NCI-H460 (cell line): ENCODE data around the gene ANGPTL7. TPM values are rescaled to one million over a fixed set of nuclear protein-coding genes. Genes with fewer than 3 reads are reported as not detected.
"Not testable (repeated sequence)": the region's sequence is repeated elsewhere in the genome, so short reads cannot be mapped to it uniquely, and the experiment has no call there.

Experiments used
- DNase-seq: peaks from one replicate; pipeline ENCODE4 v3.0.0-alpha.2; 2016; ENCODE audit warnings: low read depth; ENCODE audit errors: extremely low read depth
- polyA plus RNA-seq: library from polyadenylated mRNA; depleted of rRNA; stranded (reverse); fragments of >200 nt; gene quantifications from 2 replicates; pipeline ENCODE4 v1.2.3, GENCODE V29; 2014; cell fraction: nucleus; rRNA removed
- total RNA-seq: library from RNA; depleted of rRNA; stranded (reverse); fragments of >200 nt; shearing (Covaris generic); gene quantifications from 2 replicates; pipeline ENCODE4 v1.2.3, GENCODE V29; 2014; rRNA removed

ANGPTL7 gene, protein sequence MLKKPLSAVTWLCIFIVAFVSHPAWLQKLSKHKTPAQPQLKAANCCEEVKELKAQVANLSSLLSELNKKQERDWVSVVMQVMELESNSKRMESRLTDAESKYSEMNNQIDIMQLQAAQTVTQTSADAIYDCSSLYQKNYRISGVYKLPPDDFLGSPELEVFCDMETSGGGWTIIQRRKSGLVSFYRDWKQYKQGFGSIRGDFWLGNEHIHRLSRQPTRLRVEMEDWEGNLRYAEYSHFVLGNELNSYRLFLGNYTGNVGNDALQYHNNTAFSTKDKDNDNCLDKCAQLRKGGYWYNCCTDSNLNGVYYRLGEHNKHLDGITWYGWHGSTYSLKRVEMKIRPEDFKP
- not detected in 2 replicates for total RNA-seq
- polyA plus RNA-seq: not detected in 2 replicates

DNA sequence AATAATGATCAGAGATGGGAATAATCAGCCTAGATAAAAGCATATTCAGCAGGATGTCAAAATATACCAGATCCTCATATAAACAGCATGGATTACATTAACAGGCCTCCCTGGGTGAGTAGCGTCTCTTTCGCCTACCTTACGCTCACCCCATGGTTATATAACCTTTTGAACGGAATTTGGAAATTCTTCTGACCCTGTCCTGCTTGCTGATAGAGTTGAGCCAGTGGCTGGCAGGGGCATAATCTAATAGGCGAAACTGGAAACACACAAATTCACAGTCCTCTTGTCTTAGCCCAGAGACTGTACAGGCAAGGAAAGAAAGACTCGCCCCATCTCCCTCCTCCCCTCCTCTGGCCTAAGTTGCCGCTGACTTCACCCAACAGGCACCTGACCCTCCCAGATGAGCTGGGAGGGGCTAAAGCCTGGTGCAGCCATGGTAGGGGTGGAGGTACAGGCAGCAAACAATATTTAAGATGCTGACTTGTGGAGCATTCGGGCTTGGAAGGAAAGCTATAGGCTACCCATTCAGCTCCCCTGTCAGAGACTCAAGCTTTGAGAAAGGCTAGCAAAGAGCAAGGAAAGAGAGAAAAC is at the start of gene ANGPTL7:
TSS of gene ANGPTL7 (plus strand) at position 498 of the 594 bp plus-strand sequence. CDS start 225 bp downstream, outside the sequence.
- no peak for DNase-seq

DNA sequence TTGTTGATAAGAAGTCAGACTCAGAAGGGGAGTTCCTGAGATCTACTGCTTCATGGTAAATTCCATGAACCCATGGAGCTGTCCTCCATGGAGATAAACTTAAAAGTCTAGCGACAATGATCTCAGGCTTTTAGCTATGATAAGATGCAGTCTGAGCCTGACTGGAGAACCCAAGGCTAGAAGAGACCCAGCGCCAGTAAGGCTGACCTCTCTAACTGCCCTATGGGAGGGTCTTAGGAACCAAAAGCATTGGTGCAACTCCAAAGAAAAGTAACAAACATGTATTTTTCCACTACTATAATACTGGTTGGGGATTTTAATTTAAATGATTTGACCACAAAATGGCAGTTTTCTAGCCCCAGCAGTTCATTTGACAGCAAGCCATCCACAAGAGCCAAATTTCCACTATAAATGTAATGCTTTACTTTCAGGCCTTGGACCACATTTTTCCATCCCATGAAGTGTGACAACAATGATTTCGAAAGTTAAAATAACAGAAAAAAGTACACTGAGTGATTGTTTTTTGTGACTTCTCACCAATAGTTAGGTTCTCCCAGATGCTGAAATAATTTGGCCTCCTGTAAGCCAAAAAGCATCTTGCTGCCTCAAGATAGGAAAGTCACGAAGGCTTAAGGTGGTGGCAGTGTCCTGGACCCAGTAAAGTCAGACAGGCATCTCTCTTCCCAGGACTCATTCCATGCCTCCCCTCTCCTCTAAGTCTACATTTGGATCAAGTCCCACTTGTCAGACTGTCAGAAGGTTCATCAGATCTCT is 46.4 kb upstream of the ANGPTL7 start:
- no peak for DNase-seq

DNA sequence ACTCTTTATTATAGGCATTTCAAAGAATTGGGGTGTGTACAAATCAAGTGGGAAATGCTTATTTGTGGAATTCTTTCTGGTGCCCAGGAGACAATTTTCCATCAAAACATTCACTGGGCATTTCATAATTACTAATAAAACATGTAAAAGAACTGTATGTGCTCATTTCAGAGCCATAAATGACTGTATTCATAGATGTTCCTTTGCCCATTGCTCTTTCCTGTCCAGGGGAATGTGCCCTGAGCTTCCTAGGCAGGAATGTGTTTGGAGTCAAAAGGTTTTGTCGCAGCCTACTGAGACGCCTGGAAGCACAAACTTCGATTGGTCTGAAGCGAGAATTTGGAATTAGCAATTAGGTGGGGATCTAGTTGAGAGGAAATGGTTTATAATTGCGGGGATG is 45.8 kb upstream of the ANGPTL7 start:
- DNase-seq: no peak

DNA sequence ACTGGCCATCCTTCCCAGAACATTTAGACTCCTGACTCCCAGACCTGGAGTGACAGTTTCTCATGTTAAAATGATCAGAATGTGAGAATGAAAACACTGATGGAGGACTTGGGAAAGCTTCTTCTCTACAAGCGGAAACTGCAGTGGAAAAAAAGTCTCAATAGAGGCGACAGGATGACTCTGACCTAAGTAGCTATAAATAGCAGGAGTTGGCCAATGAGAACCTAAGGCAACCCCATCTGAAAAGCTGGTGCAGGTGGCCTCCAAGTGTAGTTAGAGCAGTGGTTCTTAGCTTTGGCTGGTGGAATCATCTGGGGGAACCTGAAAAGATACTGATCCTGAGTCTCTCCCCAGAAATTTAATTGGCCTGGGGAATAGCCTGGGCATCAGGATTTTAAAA is 45.2 kb upstream of the ANGPTL7 start:
- DNase-seq: no peak

DNA sequence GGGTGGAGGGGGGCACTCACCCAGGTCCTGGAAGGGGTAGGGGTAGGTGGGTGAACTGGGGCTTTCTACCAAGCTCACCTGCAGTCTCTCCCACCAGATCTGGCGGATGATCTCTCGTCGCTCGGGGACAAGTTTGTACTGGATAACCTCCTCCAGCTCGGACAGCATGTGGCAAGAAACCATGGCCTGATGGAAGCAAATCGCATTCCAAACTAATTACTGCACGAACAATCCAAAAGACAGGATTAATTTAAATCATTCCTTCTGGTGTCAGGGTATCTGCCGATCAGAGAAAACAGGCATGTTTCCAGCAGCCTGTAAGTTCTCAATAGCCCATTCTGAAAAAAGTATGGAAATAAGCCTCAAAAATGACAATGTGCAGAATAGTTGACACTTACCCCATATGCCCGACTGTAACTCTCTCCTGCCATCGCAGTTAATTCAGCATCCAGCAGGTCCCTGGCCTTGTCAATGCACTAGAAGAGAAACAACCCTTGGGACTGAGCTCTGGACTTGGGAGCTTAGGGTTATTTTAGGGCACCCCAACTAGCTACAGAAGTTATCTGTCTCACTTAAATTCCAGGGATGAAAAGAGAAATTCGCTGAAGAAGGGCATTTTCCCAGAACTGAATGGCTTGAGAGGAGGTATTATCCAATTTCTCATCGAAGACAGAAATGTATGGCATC is 44.4 kb upstream of the ANGPTL7 start:
- DNase-seq: no peak

DNA sequence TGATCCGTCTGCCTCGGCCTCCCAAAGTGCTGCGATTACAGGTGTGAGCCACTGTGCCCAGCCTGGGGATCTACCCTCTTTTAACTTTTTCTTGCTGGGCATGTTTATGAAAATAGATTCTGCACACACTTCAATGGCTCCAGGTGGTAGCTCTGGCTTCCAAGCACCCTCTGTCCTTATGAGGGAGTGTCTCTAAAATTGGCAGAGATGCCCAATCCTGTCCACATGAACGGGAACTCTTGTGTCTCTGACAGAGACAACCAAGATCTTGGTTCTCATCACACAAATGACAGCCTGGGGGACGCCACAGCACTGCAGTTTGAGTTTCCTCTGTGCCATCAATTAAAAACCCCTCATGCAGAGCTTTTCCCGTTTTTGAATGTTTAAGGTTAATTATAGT is 43.4 kb upstream of the ANGPTL7 start:
- no peak for DNase-seq

DNA sequence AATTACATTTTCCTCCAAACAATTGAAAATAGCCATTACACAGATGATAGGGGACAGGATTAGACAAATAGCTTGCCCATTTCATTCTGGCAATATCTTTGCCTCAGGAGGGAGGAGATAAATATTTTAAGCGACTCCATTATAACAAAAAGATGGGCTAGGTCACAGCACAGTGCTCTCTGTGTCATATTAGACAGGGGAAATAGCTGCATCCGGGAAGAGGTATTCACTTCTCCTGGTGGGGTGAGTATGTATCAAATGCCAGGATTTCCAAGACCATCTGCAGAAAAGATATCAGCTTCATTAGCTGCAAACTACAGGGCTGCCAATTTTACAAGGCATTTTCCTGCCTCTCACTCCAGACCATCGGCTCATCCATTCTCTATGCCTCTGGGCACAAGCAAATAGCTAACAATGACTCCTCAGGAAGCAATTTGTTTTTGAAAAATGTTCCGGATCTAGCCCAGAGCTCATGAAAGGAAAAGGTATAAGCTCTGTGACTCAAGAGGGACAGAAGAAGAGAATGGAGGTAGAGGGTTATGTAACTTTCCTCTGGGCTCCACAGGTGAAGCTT is 41.9 kb upstream of the ANGPTL7 start:
- no peak for DNase-seq

DNA sequence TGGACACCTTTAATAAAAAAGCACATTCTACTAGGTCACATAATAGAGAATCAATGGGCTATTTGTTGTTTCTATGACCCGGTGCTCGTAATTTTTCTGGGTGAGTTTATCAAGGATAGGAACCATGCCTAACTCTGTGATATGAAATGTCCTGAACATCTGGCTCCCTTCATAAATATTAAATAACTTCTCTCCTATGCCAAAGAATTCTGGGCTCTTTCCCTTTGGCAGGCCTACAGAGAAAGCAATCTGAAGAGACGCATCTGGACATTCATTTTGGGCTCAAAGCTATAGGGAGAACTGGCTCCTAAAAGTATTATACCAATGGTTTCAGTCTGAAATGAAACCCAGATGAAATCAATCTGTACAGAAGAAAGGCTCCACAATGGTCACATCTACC is 38.8 kb upstream of the ANGPTL7 start:
- no peak for DNase-seq

DNA sequence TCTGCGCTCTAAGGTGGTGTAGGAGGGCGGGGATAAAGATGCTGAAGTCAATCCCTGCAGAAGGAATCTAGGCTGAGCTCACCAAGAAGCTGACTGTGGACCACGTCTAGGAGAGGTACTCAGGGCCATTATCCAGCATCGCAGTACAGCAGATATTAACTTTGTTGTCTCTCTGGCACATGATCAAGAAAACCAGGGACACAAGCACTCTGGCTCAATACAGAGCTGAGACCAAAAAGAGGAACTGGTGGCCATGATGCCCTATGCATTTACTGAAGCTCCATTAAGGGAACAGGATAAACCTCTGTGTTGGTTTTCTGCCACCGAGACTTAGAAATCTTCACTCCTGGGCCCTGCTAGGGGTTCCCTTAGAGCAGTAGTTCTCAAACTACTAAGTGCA is 38.0 kb upstream of the ANGPTL7 start:
- no peak for DNase-seq

DNA sequence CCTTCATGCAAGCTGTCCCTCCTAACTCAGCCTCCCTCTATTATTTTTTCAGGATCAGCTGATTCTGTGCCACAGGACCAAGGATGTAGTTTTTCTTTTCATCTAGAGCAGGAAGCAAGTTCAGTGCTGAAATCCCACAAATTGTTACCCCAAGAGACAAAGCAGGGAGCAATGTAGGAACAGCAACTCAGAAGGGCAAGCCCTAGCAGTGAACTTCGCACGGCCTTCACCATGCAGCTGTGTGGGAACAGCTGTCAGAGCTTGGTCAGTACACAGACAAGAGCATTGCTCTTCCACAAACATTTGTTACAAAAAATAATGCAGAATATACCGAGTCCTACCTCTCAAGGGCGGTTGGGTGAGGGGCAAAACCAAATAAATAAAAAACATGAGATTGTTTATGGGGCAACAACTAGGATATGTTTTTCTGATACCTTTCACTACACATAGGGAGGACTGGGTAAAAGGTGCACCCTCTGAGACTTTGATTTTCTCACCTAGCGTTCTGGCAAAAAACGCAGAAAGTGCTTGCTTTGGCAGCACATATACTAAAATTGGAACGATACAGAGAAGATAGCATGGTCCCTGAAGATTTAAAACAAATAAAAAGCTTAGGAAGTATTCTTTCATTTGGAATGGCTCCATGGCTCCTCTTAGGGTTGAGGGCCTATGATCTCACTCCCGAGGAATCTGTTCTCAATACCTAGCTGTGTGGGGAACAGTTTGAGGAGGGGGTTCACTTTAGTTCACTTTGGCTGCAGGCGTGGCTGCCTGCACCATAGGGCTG is 37.1 kb upstream of the ANGPTL7 start:
- no peak for DNase-seq

DNA sequence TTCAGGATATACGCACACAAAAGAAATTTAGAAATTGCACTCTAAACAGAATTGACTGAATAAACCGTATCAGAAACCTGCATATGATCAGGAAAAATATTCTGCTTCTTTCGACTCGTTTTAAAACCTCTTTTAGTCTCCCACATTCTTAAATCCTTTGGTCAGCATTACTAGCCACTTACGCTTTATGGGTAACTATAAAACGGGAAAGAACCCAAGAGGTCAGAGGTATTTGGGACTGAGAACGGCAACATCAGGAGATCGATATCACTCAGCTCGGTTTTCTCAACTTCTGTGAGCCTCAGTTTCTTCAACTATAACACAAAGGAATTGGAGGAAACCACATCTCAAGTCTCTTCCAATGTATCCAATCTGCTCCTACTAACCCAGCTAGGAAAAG is 36.4 kb upstream of the ANGPTL7 start:
- DNase-seq: no peak

DNA sequence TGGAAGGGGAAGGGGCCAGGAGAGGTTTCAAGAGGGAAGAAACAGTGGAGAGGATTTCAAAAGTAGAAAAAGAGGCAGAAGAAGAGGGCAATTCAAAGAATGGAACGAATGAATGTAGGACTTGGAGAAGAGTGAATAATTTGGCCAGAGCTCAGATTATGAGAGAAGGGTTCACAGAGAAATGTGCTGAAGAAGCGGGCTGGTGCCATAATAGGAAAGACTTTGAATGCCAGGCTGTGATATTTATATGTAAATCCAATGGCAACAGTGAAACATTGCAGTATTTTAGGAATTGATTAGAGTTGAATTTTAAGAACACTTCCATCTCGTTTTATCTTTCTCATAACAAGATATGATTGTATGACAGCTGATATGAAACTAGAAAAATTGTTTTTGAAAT is 36.0 kb upstream of the ANGPTL7 start:
- DNase-seq: no peak

DNA sequence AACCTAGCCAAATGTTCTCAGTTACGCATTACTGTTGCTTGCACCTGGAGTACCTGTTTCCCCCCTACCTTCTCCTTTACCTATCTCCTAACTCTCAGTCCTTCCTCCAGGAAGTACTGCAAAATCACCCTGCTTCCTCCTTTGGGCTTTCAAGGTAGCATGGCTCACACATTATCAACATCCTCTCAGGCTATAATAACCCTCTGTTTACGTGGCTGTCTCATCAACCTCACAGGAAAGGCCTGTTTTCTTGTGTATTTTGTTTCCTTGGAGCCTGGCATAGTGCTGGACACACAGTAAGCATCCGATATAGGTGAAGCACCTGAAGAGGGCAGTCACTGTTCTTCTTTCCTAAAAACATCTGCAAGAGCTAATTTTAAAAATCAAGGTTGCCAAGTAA is 32.7 kb upstream of the ANGPTL7 start:
- no peak for DNase-seq

DNA sequence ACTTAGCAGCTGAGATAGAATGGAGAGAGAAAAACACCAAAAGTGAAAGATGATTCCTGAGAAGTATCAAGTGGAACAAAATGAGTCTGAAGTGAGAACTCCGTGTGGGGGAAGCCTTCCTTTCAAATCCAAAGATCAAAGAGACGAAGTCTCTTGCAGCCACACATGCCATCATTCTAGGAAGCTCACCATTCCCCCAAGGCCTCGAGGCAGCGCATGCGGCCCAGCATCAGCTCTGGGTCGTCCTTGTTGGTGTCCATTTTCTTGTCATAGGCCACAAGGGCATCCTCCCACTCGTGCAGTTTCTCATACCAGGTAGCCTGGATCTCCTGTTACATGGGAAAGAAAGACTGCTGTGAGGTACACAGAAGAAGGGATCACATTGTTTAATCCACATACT is 32.2 kb upstream of the ANGPTL7 start:
- no peak for DNase-seq

DNA sequence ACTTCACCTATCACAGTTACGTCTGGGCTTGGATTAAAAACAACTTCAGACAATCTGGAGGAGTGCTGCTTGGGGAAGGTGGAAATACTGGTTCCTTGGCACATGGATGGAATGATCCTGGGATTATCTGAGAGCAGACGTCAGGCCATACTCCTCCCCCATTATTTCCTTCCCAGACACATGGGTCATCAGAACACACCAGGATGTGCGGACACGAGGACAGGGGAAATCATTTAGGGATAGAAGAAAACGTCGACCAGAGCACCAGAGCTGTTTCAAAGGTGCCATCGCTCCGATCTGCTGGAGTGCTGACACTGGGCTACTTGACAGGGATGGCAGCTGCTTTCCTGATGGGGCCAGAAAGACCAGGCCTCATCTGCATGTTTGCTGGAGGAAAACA is 31.8 kb upstream of the ANGPTL7 start:
- no peak for DNase-seq

DNA sequence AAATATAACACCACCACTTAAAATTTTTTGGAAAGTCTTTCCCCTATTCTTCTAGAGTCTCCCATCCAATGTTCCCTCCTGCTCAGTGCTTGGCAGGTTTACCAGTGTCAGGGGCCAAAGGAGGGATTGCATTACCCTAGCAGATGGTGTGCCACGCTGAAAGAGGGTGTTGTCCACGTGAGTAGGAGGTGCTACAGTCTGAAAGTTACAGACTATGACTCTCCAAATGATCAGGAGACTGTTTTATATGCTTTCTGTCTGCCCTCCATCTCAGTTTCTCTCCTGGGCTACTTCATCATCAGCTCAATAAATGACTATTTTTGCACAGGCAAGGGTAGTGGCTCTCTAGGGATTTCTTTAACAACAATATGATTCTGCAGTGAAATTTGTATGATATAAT is 31.3 kb upstream of the ANGPTL7 start:
- no peak for DNase-seq

DNA sequence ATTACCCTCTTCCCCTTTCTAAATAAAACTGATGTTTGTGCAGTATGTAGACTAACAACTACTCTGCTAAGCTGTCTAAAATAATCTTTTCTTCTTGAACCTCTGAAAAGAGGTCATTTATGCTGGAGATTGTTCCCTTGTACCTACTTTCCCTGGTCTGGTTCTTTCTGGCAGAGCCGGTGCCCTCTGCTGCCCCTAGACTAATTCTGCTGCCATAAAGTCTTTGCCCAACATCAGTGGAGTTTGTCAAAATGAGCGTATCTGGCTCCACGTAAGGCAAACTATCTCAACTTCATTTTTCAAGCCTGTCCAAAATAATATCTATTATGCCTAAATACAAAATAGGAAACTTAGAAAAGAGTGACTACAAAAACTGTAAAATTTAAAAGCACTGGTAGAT is 30.9 kb upstream of the ANGPTL7 start:
- DNase-seq: no peak

DNA sequence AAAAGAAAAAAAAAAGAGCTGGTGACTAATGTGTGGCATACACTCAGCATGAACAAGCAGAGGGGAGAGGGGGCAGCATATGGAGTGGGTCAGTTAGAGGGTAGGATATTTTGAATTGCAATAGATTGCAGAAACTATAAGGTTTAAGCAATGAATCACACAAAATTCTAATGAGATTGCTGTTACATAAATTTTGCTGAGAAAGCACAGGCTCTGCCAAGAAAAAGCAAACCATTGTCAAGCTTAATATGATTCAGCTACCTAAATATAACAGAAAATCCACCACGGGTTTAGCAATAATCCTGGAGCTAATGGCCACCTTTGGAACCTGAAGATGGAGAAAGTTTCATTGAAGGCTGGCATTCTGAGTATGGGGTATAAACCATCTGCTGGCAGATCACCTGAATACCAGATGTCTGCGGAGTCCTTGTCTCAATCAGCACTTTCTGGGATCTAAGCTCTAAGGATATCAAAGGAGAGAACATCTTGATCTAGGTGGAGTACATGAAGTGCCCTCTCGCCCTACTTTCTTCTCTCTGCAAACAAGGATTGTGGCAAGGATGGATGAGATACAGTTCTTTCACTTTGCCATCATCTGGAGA is 30.3 kb upstream of the ANGPTL7 start:
- no peak for DNase-seq

DNA sequence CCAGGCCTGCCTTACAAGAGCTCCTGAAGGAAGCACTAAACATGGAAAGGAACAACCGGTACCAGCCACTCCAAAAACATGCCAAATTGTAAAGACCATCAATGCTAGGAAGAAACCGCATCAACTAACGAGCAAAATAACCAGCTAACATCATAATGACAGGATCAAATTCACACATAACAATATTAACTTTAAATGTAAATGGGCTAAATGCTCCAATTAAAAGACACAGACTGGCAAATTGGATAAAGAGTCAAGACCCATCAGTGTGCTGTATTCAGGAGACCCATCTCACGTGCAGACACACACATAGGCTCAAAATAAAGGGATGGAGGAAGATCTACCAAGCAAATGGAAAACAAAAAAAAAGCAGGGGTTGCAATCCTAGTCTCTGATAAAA is 26.4 kb upstream of the ANGPTL7 start:
- not testable (repeated sequence) for DNase-seq

DNA sequence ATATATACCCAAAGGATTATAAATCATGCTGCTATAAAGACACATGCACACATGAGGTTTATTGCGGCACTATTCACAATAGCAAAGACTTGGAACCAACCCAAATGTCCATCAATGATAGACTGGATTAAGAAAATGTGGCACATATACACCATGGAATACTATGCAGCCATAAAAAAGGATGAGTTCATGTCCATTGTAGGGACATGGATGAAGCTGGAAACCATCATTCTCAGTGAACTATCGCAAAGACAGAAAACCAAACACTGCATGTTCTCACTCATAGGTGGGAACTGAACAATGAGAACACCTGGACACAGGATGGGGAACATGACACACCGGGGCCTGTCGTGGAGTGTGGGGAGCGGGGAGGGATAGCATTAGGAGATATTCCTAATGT is 22.4 kb upstream of the ANGPTL7 start:
- DNase-seq: not testable (repeated sequence)
